CD14-positive monocyte (primary cell): ENCODE data around the gene INTS12. TPM values are rescaled to one million over a fixed set of nuclear protein-coding genes. Genes with fewer than 3 reads are reported as not detected.

ENCODE experiments used
- DNase-seq, 3 donors: peaks; one replicate each; pipeline ENCODE4 v3.0.0-alpha.2; 2011 to 2022
- H2AFZ ChIP-seq: 2 replicates; pipeline ENCODE4 v1.6.0; 2012; ENCODE audit warnings: mild to moderate bottlenecking, low read depth, low read length, inconsistent platforms; ENCODE audit not compliant: insufficient read depth, poor library complexity, severe bottlenecking
- H3K27ac ChIP-seq, 2 donors: 1 replicate in 1 of 2; 2 replicates in 1 of 2; pipeline ENCODE4 v1.5.1; 2012 to 2013; ENCODE audit warnings: low read length in 2 of 2, control low read depth in 1 of 2, inconsistent platforms in 1 of 2, low read depth in 1 of 2, mild to moderate bottlenecking in 1 of 2
- H3K27me3 ChIP-seq, 2 donors: one replicate each; pipeline versions ENCODE4 v1.6.0 to v1.6.1; 2011 to 2013; ENCODE audit warnings: low read length in 2 of 2; ENCODE audit not compliant: control insufficient read depth in 2 of 2, insufficient read depth in 2 of 2
- H3K36me3 ChIP-seq, 2 donors: replicated peaks in 1 of 2; 1 replicate in 1 of 2; 2 replicates in 1 of 2; pipeline versions ENCODE4 v1.5.1 to v1.6.1; 2012 to 2013; ENCODE audit warnings: low read length in 2 of 2, control low read depth in 1 of 2, inconsistent platforms in 1 of 2, mild to moderate bottlenecking in 1 of 2; ENCODE audit not compliant: insufficient read depth in 2 of 2, control insufficient read depth in 1 of 2
- H3K4me1 ChIP-seq, 2 donors: 1 replicate in 1 of 2; 2 replicates in 1 of 2; pipeline versions ENCODE4 v1.5.1 to v1.6.1; 2012 to 2013; ENCODE audit warnings: low read length in 2 of 2, control low read depth in 1 of 2, inconsistent platforms in 1 of 2, mild to moderate bottlenecking in 1 of 2, moderate library complexity in 1 of 2; ENCODE audit not compliant: insufficient read depth in 2 of 2, control insufficient read depth in 1 of 2
- H3K4me2 ChIP-seq: replicated peaks from 2 replicates; pipeline ENCODE3; 2012; ENCODE audit warnings: low read length, moderate library complexity, mild to moderate bottlenecking; ENCODE audit not compliant: poor library complexity, severe bottlenecking; ENCODE audit errors: extremely low read depth
- H3K4me3 ChIP-seq, 3 experiments: fragments of 200-600 bp in 1 of 3; sonication (generic) in 1 of 3; replicated peaks in 1 of 3; 1 replicate in 2 of 3; 2 replicates in 1 of 3; pipeline ENCODE4 v1.5.1; 2011 to 2013; ENCODE audit warnings: low read length in 3 of 3, mild to moderate bottlenecking in 3 of 3, control low read depth in 2 of 3, low read depth in 2 of 3, inconsistent platforms in 1 of 3, moderate library complexity in 1 of 3
- H3K79me2 ChIP-seq: 2 replicates; pipeline ENCODE4 v1.6.0; 2012; ENCODE audit warnings: mild to moderate bottlenecking, control low read depth, inconsistent platforms, low read length, moderate library complexity; ENCODE audit not compliant: insufficient read depth
- H3K9ac ChIP-seq: 2 replicates; pipeline ENCODE4 v1.6.0; 2017; ENCODE audit warnings: low read length, mild to moderate bottlenecking; ENCODE audit not compliant: insufficient read depth, poor library complexity, severe bottlenecking
- H3K9me3 ChIP-seq, 2 donors: replicated peaks in 1 of 2; 1 replicate in 1 of 2; 2 replicates in 1 of 2; pipeline versions ENCODE4 v1.5.1 to v1.6.1; 2012 to 2013; ENCODE audit warnings: low read length in 2 of 2, control low read depth in 1 of 2; ENCODE audit not compliant: control insufficient read depth in 1 of 2, insufficient read depth in 1 of 2
- H4K20me1 ChIP-seq: 2 replicates; pipeline ENCODE4 v1.6.0; 2012; ENCODE audit warnings: mild to moderate bottlenecking, low read length, control low read depth, moderate library complexity; ENCODE audit not compliant: insufficient read depth
- H3K27ac Mint-ChIP-seq, 7 donors: one replicate each; pipeline ENCODE4 v1.8.0; 2020; ENCODE audit warnings: mild to moderate bottlenecking in 7 of 7, mixed read lengths in 7 of 7, moderate library complexity in 6 of 7, inconsistent platforms in 2 of 7
- H3K27me3 Mint-ChIP-seq, 3 donors: one replicate each; pipeline ENCODE4 v1.8.0; 2021 to 2022; ENCODE audit warnings: low read depth in 3 of 3, mild to moderate bottlenecking in 3 of 3, mixed read lengths in 3 of 3, moderate library complexity in 3 of 3, inconsistent platforms in 1 of 3
- H3K36me3 Mint-ChIP-seq, 2 donors: one replicate each; pipeline ENCODE4 v1.8.0; 2020; ENCODE audit warnings: mixed read lengths in 2 of 2, inconsistent platforms in 1 of 2, mild to moderate bottlenecking in 1 of 2
- H3K4me1 Mint-ChIP-seq: one replicate; pipeline ENCODE4 v1.8.0; 2020; ENCODE audit warnings: mild to moderate bottlenecking, mixed read lengths
- H3K4me3 Mint-ChIP-seq, 2 donors: one replicate each; pipeline ENCODE4 v1.8.0; 2020; ENCODE audit warnings: mild to moderate bottlenecking in 2 of 2, mixed read lengths in 2 of 2, moderate library complexity in 1 of 2
- H3K9me3 Mint-ChIP-seq, 7 donors: one replicate each; pipeline ENCODE4 v1.8.0; 2020 to 2022; ENCODE audit warnings: mixed read lengths in 7 of 7, mild to moderate bottlenecking in 6 of 7, moderate library complexity in 6 of 7, inconsistent platforms in 2 of 7
- WGBS: methylation state at CpG from one replicate; pipeline ENCODE4 v1.1.5; 2013; ENCODE audit warnings: missing lambda C conversion rate; ENCODE audit not compliant: insufficient coverage; 5-methylcytosine and 5-hydroxymethylcytosine counted together
- intact Hi-C, 2 donors: fragments of 100-400 bp; cut with micrococcal nuclease; formaldehyde crosslinking; loops; one replicate each; pipeline versions ENCODE4 v1.15.0 to v1.15.1; 2023
- polyA plus RNA-seq, 3 donors: library from polyadenylated mRNA; depleted of rRNA in 1 of 3; unstranded in 2 of 3; stranded (reverse) in 1 of 3; fragments of 300-500 nt in 2 of 3; fragments of >200 nt in 1 of 3; fragmentation: Illumina TruSeq in 2 of 3; gene quantifications; 1 replicate in 2 of 3; 2 replicates in 1 of 3; pipeline ENCODE4 v1.2.3, GENCODE V29; 2012 to 2021
- TF ChIP-seq, protein P1 (sequence below): fragments of 200-600 bp; IDR thresholded peaks from one replicate; pipeline ENCODE4 v1.8.0; 2022; ENCODE audit warnings: antibody characterized with exemption, mild to moderate bottlenecking

The INTS12 gene
- polyA plus RNA-seq, 3 donors, result 12.0 to 22.9 (median 18.1) TPM

DNA sequence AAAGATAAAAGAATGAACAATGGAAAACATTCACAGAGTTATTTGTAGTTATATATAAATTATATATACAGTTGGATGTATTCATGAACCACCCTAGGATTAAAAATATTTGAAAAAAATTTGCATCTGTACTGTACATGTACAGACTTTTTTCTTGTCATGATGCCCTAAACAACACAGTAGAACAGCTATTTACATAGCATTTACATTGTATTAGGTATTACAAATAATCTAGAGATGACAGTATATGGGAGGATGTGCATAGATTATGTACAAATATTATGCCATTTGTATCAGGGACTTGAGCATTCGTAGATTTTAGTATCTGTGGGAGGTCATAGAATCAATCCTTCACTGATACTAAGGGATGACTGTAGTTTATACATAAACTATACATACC is 44.9 kb upstream of the INTS12 start:
- Mint-ChIP-seq H3K9me3 (peaks cover 0 to 2% (median 0%) of the 10 kb centered on the region in 7 donors), H3K36me3 (no peaks in the 10 kb centered on the region), H3K4me3 (no peak overlapping the region), H3K4me1 (no peaks in the 10 kb centered on the region), H3K27me3 (no peaks in the 10 kb centered on the region), H3K27ac (no peak overlapping the region)
- no peaks in the 10 kb centered on the region for H3K36me3 ChIP-seq
- no peaks in the 10 kb centered on the region for H3K4me1 ChIP-seq
- no peak overlapping the region for H3K27ac ChIP-seq
- intact Hi-C loops, result no loop called here
- no peak overlapping the region for H3K4me3 ChIP-seq
- no peaks in the 10 kb centered on the region for H4K20me1 ChIP-seq
- H3K9me3 ChIP-seq, result no peaks in the 10 kb centered on the region
- H2AFZ ChIP-seq, result no peak overlapping the region
- H3K27me3 ChIP-seq, result no peaks in the 10 kb centered on the region
- WGBS, result no CpG with 5 or more reads among the region's 1 CpG
- TF ChIP-seq, protein P1, sequence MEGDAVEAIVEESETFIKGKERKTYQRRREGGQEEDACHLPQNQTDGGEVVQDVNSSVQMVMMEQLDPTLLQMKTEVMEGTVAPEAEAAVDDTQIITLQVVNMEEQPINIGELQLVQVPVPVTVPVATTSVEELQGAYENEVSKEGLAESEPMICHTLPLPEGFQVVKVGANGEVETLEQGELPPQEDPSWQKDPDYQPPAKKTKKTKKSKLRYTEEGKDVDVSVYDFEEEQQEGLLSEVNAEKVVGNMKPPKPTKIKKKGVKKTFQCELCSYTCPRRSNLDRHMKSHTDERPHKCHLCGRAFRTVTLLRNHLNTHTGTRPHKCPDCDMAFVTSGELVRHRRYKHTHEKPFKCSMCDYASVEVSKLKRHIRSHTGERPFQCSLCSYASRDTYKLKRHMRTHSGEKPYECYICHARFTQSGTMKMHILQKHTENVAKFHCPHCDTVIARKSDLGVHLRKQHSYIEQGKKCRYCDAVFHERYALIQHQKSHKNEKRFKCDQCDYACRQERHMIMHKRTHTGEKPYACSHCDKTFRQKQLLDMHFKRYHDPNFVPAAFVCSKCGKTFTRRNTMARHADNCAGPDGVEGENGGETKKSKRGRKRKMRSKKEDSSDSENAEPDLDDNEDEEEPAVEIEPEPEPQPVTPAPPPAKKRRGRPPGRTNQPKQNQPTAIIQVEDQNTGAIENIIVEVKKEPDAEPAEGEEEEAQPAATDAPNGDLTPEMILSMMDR, result no peak
- H3K9ac ChIP-seq, result no peak overlapping the region
- DNase-seq, result no peak
- H3K79me2 ChIP-seq, result no peaks in the 10 kb centered on the region
- H3K4me2 ChIP-seq, result no peak overlapping the region

DNA sequence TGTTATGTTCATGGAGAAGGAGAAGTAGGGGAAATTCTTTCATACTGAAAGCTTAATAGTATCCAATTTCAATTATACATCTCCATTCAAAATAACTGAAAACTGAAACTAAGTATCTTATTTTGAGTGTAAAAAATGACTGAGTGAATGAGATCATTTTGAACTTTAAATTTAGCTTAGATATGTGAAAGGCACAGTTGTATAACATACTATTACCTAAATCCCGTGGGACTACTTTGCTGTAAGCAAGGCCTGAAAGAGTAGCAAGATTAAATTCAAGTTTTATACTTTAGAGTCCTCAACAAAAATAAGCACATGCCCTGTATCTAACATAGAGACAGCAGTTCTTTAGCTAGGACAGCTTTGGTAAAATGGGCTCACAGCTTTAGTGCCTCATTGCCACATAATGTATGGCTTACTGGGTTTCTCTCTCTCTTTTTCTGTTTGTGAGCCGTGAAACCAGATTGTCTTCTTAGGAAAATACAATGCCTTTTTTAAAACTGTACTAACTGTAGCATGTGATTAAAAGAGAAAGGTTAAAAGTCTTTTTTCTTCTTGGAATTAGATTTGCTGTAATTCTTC is 43.3 kb upstream of the INTS12 start:
- DNase-seq, result no peak
- Mint-ChIP-seq H3K27me3 (no peaks in the 10 kb centered on the region), H3K4me1 (no peaks in the 10 kb centered on the region), H3K27ac (no peak overlapping the region), H3K9me3 (peaks cover 0 to 5% (median 0%) of the 10 kb centered on the region in 7 donors), H3K36me3 (no peaks in the 10 kb centered on the region), H3K4me3 (no peak overlapping the region)
- Histone ChIP-seq H3K79me2 (no peaks in the 10 kb centered on the region), H3K27me3 (no peaks in the 10 kb centered on the region), H4K20me1 (no peaks in the 10 kb centered on the region), H3K9me3 (no peaks in the 10 kb centered on the region), H3K9ac (no peak overlapping the region), H2AFZ (no peak overlapping the region), H3K4me3 (no peak overlapping the region), H3K4me1 (no peaks in the 10 kb centered on the region), H3K4me2 (no peak overlapping the region), H3K36me3 (no peaks in the 10 kb centered on the region), H3K27ac (no peak overlapping the region)
- WGBS, result no CpG with 5 or more reads among the region's 2 CpGs
- intact Hi-C loops, result no loop called here
- TF ChIP-seq, protein P1, result no peak
